CD4-positive, alpha-beta T cell treated with Interleukin-4 for 4 hours (primary cell): Measurements from ENCODE around the gene KRT10.

ENCODE experiments used
- DNase-seq: peaks from one replicate; pipeline ENCODE4 v3.0.0-alpha.2; 2020

Gene KRT10

GRCh38 chr17:40801157-40801556, 21.3 kb downstream of the KRT10 start:
- DNase-seq, result no peak

- DNase-seq, result no peak
Measured at GRCh38 chr17:40800381-40800780, 22.0 kb downstream of the KRT10 start.

- DNase-seq, result no peak
Measured at GRCh38 chr17:40799859-40800258, 22.6 kb downstream of the KRT10 start, which contains the start of gene KRT28. TSS of gene KRT28 (minus strand) at chr17:40799959. CDS start at chr17:40799893, 66 bp downstream.

- DNase-seq, result no peak
Measured at GRCh38 chr17:40796846-40797245, 25.6 kb downstream of the KRT10 start.

- no peak for DNase-seq
Measured at GRCh38 chr17:40795019-40795667, 27.3 kb downstream of the KRT10 start.

- DNase-seq, result no peak
Measured at GRCh38 chr17:40794466-40794865, 27.9 kb downstream of the KRT10 start.

GRCh38 chr17:40793832-40794231, 28.6 kb downstream of the KRT10 start:
- no peak for DNase-seq

GRCh38 chr17:40791787-40792436, 30.5 kb downstream of the KRT10 start:
- DNase-seq, result no peak

GRCh38 chr17:40791111-40791510, 31.3 kb downstream of the KRT10 start:
- no peak for DNase-seq

GRCh38 chr17:40782450-40782849, 40.0 kb downstream of the KRT10 start, which contains the start of gene KRT27:
TSS of gene KRT27 (minus strand) at chr17:40782550. CDS start at chr17:40782493, 57 bp downstream.
- DNase-seq, result no peak

GRCh38 chr17:40779181-40779909, 43.1 kb downstream of the KRT10 start:
- DNase-seq, result no peak

- no peak for DNase-seq
Measured at GRCh38 chr17:40778461-40778860, 44.0 kb downstream of the KRT10 start.

GRCh38 chr17:40777971-40778370, 44.4 kb downstream of the KRT10 start:
- DNase-seq, result no peak

GRCh38 chr17:40777459-40777858, 45.0 kb downstream of the KRT10 start:
- no peak for DNase-seq

- DNase-seq, result no peak
Measured at GRCh38 chr17:40775945-40776344, 46.5 kb downstream of the KRT10 start.

GRCh38 chr17:40772101-40772500, 50.3 kb downstream of the KRT10 start, which contains the start of gene KRT26:
TSS of gene KRT26 (minus strand) at chr17:40772201. CDS start at chr17:40772113, 88 bp downstream.
- DNase-seq, result no peak
